AG10803 (cell line): Measurements from ENCODE around the gene KLKB1.
"Not testable (repeated sequence)": the region's sequence is repeated elsewhere in the genome, so short reads cannot be mapped to it uniquely, and the experiment has no call there.

Source experiments
- DNase-seq: peaks from one replicate; pipeline ENCODE4 v3.0.0; 2010; ENCODE audit warnings: low read depth
- H3K4me3 ChIP-seq: 2 replicates; pipeline ENCODE4 v1.5.1; 2011; ENCODE audit warnings: mild to moderate bottlenecking, low read length, control low read depth
- TF ChIP-seq, protein P1 (sequence below): conservative IDR thresholded peaks from 2 replicates; pipeline ENCODE4 v1.5.1; 2011; ENCODE audit warnings: mild to moderate bottlenecking, low read length, control low read depth, inconsistent platforms

Gene KLKB1

GRCh38 chr4:186240848-186241491 is 13.7 kb downstream of the KLKB1 start:
- no peak overlapping the region for H3K4me3 ChIP-seq
- DNase-seq = no peak
- TF ChIP-seq, protein P1, sequence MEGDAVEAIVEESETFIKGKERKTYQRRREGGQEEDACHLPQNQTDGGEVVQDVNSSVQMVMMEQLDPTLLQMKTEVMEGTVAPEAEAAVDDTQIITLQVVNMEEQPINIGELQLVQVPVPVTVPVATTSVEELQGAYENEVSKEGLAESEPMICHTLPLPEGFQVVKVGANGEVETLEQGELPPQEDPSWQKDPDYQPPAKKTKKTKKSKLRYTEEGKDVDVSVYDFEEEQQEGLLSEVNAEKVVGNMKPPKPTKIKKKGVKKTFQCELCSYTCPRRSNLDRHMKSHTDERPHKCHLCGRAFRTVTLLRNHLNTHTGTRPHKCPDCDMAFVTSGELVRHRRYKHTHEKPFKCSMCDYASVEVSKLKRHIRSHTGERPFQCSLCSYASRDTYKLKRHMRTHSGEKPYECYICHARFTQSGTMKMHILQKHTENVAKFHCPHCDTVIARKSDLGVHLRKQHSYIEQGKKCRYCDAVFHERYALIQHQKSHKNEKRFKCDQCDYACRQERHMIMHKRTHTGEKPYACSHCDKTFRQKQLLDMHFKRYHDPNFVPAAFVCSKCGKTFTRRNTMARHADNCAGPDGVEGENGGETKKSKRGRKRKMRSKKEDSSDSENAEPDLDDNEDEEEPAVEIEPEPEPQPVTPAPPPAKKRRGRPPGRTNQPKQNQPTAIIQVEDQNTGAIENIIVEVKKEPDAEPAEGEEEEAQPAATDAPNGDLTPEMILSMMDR = no peak

- no peak overlapping the region for H3K4me3 ChIP-seq
- TF ChIP-seq, protein P1 = no peak
- no peak for DNase-seq
Observed at GRCh38 chr4:186241616-186242015, 14.3 kb downstream of the KLKB1 start.

- DNase-seq, H3K4me3 ChIP-seq: not testable (repeated sequence)
Observed at GRCh38 chr4:186242031-186242430, 14.7 kb downstream of the KLKB1 start.

- H3K4me3 ChIP-seq = no peak overlapping the region
- TF ChIP-seq, protein P1 = no peak
- no peak for DNase-seq
Observed at GRCh38 chr4:186243331-186243730, 16.0 kb downstream of the KLKB1 start.

DNA sequence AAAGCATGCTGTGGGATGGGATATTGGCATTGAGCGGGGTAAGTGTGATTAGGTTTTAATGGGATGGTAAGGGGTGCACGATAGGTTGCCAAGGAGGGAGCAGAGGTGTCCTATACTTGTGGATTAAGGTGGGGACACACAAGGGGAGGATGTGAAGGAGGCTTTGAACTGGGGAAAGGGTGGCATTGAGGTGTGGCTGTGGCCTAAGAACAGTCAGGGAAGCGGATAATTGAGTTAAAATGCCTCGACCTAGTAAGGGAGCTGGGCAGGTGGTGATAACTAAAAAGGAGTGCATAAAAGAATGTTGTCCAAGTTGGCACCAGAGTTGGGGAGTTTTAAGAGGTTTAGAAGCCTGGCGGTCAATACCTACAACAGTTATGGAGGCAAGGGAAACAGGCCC is 17.5 kb downstream of the KLKB1 start:
- H3K4me3 ChIP-seq = no peak overlapping the region
- TF ChIP-seq, protein P1 = no peak

GRCh38 chr4:186247062-186247752 is 19.9 kb downstream of the KLKB1 start:
- not testable (repeated sequence) for H3K4me3 ChIP-seq, DNase-seq

More for the DNA sequence above, 17.5 kb downstream of the KLKB1 start:
- DNase-seq = no peak

- no peak overlapping the region for H3K4me3 ChIP-seq
- TF ChIP-seq, protein P1 = no peak
- DNase-seq = no peak
Observed at GRCh38 chr4:186248643-186249042, 21.3 kb downstream of the KLKB1 start.
